CD4-positive, alpha-beta T cell treated with Interleukin-17A for 4 hours (primary cell): Measurements from ENCODE around the gene RGPD6.
"Not testable (repeated sequence)": the region's sequence is repeated elsewhere in the genome, so short reads cannot be mapped to it uniquely, and the experiment has no call there.

ENCODE experiments used
- DNase-seq: peaks from one replicate; pipeline ENCODE4 v3.0.0-alpha.2; 2020; ENCODE audit warnings: mixed read lengths

The RGPD6 gene

GRCh38 chr2:110576763-110577416, at the start of gene RGPD6:
RGPD6 (minus strand) TSS chr2:110577222; CDS start chr2:110577024, 198 bp downstream.
- not testable (repeated sequence) for DNase-seq

GRCh38 chr2:110619326-110619939, 42.4 kb upstream of the RGPD6 start:
- not testable (repeated sequence) for DNase-seq

- DNase-seq, result not testable (repeated sequence)
Measured at GRCh38 chr2:110613927-110614326, 36.9 kb upstream of the RGPD6 start.

- peak; percentile 38 for DNase-seq
Measured at GRCh38 chr2:110610613-110611250, 33.7 kb upstream of the RGPD6 start.

GRCh38 chr2:110609843-110610612, 33.0 kb upstream of the RGPD6 start:
- not testable (repeated sequence) for DNase-seq

- DNase-seq, result not testable (repeated sequence)
Measured at GRCh38 chr2:110608788-110609502, 31.9 kb upstream of the RGPD6 start.

- not testable (repeated sequence) for DNase-seq
Measured at GRCh38 chr2:110605057-110605456, 28.0 kb upstream of the RGPD6 start.

GRCh38 chr2:110603917-110604591, 27.0 kb upstream of the RGPD6 start:
- not testable (repeated sequence) for DNase-seq

GRCh38 chr2:110602139-110602538, 25.1 kb upstream of the RGPD6 start:
- not testable (repeated sequence) for DNase-seq

GRCh38 chr2:110591973-110592372, 15.0 kb upstream of the RGPD6 start:
- not testable (repeated sequence) for DNase-seq

- DNase-seq, result not testable (repeated sequence)
Measured at GRCh38 chr2:110589677-110590330, 12.8 kb upstream of the RGPD6 start.

GRCh38 chr2:110588520-110588919, 11.5 kb upstream of the RGPD6 start:
- DNase-seq, result not testable (repeated sequence)

- DNase-seq, result not testable (repeated sequence)
Measured at GRCh38 chr2:110579216-110579965, 2.4 kb upstream of the RGPD6 start.

- DNase-seq, result not testable (repeated sequence)
Measured at GRCh38 chr2:110578429-110578828, 1.4 kb upstream of the RGPD6 start.

GRCh38 chr2:110499755-110500377, 77.2 kb downstream of the RGPD6 start:
- not testable (repeated sequence) for DNase-seq

GRCh38 chr2:110496027-110496426, 81.0 kb downstream of the RGPD6 start:
- not testable (repeated sequence) for DNase-seq

GRCh38 chr2:110494488-110494887, 82.5 kb downstream of the RGPD6 start:
- DNase-seq, result not testable (repeated sequence)

- not testable (repeated sequence) for DNase-seq
Measured at GRCh38 chr2:110488991-110489390, 88.0 kb downstream of the RGPD6 start.

- not testable (repeated sequence) for DNase-seq
Measured at GRCh38 chr2:110482697-110483096, 94.3 kb downstream of the RGPD6 start.

- DNase-seq, result not testable (repeated sequence)
Measured at GRCh38 chr2:110481200-110481599, 95.8 kb downstream of the RGPD6 start.
